GM18909 (cell line): ENCODE results near the gene TUBB4A.
A peak's percentile ranks its signal among the peaks of the same experiment; 100 is the strongest.

Experiments used
- ATAC-seq: cut with Tn5 transposase; IDR thresholded peaks from one replicate; pipeline ENCODE4 v1.9.1; 2021; ENCODE audit warnings: mild to moderate bottlenecking; ENCODE audit not compliant: unreplicated experiment, poor library complexity

TUBB4A gene

GRCh38 chr19:6475321-6476108, 26.6 kb downstream of the TUBB4A start:
- no peak for ATAC-seq

GRCh38 chr19:6473647-6474046, 28.5 kb downstream of the TUBB4A start:
- no peak for ATAC-seq

DNA sequence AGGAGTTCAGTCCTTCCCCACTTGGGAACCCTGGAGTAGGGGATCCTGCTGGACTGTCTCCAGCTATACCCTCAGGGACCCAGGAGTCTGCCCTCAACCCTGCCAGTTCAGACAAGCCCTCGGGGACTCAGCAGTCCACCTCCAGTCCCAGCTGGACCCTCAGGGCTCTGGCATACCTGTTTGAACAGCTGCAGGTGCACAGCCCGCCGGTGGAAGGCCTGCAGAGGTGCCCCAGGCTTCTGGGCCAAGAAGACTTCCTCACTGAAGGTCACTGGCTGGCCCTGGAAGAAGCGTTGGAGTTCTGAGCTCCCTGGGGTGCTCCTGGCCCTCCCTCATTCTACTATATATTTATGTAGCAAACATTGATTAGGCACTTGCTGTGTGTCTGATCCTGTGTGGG, 29.4 kb downstream of the TUBB4A start:
- ATAC-seq, result no peak

GRCh38 chr19:6471076-6471475, 31.0 kb downstream of the TUBB4A start:
- no peak for ATAC-seq

GRCh38 chr19:6470173-6470572, 31.9 kb downstream of the TUBB4A start:
- ATAC-seq, result no peak

DNA sequence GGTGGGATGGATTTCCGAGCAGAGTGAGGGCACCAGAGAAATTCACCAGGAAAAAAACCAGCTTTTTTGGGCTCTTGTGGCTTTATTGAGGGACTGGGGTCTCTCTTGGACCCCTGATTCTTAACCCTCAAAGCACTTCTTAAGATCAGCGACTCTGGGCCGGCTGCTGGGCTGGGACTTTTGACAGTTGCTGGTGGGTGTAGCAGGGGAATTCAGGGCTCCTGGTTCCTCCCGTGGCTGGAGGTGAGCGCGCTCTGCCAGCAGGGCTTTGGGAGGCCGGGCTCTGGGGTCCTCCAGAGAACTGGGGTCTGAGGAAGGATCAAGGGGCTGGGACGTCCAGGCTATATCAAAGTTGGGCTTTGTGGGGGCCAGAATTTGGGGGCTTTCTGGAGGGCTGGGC, 34.7 kb downstream of the TUBB4A start:
- ATAC-seq, result no peak

- ATAC-seq, result no peak
These were observed 35.4 kb downstream of the TUBB4A start for GRCh38 chr19:6466526-6467248.

DNA sequence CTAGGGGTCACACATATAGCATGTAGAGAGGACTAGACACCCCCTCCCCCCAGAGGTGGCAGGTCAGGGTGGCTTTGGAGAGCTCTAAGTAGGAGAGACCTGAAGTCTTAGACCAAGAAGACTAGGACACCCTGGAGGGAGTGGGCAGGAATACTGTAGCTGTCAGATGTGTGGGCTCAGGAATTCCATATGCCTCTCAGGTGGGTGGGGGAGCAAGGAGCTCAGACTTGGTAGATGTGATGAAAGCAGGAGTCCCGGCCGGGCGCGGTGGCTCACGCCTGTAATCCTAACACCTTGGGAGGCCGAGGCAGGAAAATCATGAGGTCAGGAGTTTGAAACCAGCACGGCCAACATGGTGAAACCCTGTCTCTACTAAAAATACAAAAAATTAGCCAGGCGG, 36.4 kb downstream of the TUBB4A start:
- no peak for ATAC-seq

GRCh38 chr19:6465006-6465405, 37.1 kb downstream of the TUBB4A start:
- ATAC-seq, result no peak

DNA sequence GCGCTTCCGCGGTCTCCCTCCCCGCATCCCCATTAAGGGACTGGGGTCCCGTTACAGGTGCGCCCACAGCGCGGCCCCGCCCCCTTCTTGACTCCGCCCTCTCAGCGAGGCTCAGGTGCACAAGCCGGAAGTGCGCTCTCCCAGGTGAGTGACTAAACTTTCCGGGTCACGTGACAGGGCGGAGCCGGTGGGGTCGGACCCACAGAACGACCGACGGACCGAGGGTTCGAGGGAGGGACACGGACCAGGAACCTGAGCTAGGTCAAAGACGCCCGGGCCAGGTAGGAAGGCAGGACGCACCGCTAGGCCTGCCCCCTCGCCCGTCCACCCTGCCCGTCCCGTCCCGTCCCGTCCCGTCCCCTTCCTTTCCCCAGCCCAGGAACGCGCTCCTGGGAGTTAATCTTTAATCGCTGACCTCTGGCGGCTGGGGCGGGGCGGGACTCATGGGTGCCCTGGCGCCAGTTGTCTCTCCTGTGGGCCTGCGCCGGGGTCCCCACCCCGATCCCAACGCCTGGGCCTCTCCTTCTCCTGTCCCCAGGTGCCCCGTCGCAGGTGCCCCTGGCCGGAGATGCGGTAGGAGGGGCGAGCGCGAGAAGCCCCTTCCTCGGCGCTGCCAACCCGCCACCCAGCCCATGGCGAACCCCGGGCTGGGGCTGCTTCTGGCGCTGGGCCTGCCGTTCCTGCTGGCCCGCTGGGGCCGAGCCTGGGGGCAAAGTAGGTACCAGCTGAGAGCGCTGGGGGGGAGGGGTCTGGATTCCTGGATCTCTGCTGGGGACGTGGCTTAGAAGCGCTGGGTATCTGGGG, 37.8 kb downstream of the TUBB4A start, which contains the start of gene CRB3:
TSS of gene CRB3 (plus strand) at position 202 of the 804 bp plus-strand sequence. CDS start at position 633, 431 bp downstream.
- no peak for ATAC-seq

- ATAC-seq, result peak; percentile 83
These were observed 41.8 kb downstream of the TUBB4A start for GRCh38 chr19:6460099-6460884.

DNA sequence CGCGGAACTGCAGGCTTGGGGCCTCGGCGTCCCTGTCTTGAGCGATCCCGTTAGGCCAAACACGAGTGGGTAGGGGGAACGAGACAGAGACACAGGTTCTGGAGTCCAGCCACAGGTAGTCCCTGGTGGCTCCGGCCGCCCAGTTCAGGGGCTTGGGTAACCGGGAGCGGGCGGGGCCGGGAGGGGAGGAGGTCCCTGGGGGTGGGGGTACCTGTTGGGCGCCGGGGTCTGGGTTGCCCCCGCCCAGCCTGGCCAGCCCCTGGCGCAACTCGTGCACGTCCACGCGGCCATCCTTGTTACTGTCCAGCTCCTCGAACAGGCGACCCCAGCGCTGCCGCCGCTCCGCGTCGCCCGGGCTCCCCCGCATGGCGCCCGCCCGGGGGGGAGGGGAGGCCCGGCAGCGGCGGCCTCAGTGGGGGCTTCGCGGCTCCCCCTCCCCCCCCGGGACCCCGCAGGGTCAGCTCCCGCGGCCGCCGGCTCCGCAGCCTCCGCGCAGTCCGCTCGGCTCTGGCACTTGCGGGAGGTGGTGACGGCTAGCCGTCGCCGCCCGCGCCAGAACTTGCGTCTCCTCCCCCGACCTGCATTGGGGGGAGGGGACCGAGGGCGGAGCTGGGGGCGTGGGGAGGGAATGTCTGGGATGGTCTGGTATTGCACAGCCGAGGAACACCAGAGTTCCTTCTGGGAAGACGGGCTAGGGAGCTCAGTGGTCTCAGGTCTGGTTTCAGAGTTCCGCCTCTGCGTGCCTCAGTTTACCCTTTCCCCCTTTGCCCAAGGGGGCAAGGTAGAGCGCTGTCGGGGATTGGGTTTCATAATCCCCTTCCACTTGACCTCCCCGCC, 42.6 kb downstream of the TUBB4A start, which contains the start of gene SLC25A23:
TSS of gene SLC25A23 (minus strand) at position 531 of the 837 bp plus-strand sequence. CDS start at position 367, 164 bp downstream.
- ATAC-seq, result peak; percentile 41

DNA sequence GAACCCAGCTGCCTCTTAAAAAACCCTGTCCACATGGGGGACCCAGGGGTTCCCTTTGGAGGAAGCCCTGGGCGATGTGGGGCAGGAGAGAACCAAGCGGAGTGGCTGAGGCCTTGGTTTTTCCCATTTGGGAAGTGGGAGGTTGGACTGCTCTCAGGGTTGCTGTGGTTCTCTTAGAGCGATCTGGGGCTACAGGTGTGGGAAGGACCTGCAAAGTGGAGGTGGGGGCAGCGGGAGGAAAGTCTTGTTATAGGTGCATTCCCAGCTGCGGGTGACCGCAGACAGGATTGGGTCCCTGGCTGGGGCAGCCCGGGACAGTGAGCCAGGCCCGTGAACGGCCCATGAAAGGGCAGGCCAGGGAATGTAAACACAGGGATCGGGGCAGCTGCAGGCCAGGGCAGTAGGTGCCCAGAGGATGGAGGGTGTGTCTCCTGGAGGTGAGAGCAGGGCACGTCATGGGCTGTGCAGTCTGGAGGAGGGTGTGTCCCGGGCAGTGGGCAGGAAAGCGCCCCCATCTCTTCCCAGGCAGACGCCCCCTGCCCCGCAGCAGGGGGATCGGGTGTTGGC, 43.3 kb downstream of the TUBB4A start:
- ATAC-seq, result no peak

GRCh38 chr19:6457958-6458694, 44.0 kb downstream of the TUBB4A start:
- no peak for ATAC-seq

GRCh38 chr19:6455924-6456323, 46.2 kb downstream of the TUBB4A start:
- ATAC-seq, result no peak

DNA sequence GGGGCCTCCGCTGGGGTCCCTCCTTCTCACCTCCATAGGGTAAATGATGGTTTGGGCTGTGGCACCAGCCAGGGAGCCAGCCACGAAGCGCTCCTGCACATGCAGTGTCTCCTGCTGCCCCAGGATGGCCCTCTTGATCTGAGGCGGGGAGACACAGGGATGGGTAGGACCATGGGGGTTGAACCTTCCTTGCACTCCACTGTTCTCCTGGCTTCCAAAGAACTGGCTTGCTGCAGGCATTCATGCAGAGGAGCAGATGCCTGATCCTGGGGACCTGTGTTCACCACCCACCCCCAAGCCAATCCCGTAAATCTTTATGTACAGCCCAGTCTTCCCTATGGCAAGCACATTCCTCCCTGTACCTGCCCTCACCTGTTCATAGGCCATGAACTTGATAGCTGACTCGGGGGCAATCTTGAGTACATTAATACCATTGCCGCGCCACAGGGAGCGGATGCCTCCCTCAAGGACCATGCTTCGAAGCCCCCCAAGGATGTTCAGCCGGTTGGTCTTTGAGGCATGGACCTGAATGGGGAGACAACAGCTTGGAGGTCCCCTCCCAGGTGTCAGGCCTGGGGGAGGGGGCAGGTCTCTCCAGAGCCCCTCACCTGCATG, 48.1 kb downstream of the TUBB4A start:
- ATAC-seq, result no peak

GRCh38 chr19:6452899-6453298, 49.2 kb downstream of the TUBB4A start:
- ATAC-seq, result no peak

DNA sequence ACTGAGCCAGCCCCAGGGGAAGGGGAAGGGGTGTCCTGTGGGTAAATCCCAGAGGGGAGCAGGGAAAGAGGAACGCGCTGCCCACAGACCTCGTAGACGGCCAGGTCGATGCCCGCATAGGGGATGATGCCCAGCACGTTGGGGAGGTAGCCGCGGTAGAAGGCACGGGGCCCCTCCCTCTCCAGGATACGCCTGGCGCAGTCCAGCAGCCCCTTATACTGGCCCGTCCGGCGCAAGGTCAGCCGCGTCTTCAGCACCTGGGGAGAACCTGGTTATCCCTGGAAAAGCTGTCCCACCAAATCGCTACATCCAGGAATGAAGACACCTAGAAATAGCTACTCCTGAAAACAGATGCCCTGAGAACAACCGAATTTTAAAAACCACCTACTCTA, 49.9 kb downstream of the TUBB4A start:
- ATAC-seq, result no peak
